Measurements from ENCODE around the gene FNDC5. TPM values are rescaled to one million over a fixed set of nuclear protein-coding genes. Genes with fewer than 3 reads are reported as not detected.

The FNDC5 gene
- total and polyA plus RNA-seq, 2 of the 13 experiments (the other 11 are each of a cell fraction or from before 2014, with no cell fraction given): 1.4 to 3.1 TPM

DNA sequence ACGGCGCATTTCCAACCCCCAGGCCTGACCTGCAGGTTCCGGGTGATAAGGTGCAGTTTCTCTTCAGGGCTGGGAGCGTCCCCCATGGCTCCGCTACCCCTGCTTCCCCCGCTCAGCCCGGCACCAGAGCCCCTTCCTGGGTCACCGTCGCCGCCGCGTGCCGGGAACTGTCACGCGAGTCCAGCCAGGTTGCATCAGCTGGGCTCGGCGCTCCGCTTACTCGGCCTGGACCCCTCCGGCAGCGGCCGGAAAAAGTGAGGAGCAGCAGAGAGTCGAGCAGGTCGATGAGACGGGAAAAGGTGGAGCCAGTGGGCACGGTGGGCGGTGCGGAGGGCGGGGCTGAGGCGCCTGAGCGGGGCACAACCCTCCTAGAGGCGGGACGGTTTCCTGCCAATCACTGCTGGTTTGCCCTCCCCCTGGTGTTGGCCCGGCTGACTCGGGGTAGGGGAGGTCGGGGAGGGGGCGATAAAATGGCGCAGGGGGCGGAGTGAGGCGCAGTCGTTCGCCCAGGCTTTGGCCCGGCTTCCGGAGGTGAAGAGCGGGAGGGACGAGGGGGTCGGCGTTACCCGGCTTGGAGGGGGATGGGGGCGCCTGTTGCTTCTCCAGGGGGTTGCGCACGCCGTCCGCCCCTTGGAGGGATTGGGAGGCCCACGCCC lies 53.4 kb downstream of the FNDC5 start, which contains the start of the genes S100PBP and YARS1 (continued):
- TF ChIP-seq, protein P1, sequence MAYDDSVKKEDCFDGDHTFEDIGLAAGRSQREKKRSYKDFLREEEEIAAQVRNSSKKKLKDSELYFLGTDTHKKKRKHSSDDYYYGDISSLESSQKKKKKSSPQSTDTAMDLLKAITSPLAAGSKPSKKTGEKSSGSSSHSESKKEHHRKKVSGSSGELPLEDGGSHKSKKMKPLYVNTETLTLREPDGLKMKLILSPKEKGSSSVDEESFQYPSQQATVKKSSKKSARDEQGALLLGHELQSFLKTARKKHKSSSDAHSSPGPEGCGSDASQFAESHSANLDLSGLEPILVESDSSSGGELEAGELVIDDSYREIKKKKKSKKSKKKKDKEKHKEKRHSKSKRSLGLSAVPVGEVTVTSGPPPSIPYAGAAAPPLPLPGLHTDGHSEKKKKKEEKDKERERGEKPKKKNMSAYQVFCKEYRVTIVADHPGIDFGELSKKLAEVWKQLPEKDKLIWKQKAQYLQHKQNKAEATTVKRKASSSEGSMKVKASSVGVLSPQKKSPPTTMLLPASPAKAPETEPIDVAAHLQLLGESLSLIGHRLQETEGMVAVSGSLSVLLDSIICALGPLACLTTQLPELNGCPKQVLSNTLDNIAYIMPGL (CRISPR knock-in tag; IDR thresholded peaks at IDR 0.05; ENCODE audit: borderline replicate concordance in 1 of 2, low read depth in 1 of 2): peak; percentile 89 to 91
- TF ChIP-seq RCOR2 (CRISPR knock-in tag; IDR thresholded peaks at IDR 0.05) (no peak), CCDC6 (CRISPR knock-in tag; IDR thresholded peaks at IDR 0.05) (peak; percentile 95), MEIS2 (CRISPR knock-in tag; IDR thresholded peaks at IDR 0.05) (peak; percentile 96), ZNF101 (CRISPR knock-in tag; IDR thresholded peaks at IDR 0.05; ENCODE audit: borderline replicate concordance, low read depth) (peak; percentile 57; the same call in 1 of the 2 replicates), RAD51 (IDR thresholded peaks at IDR 0.05; ENCODE audit: borderline replicate concordance) (no peak), MIXL1 (CRISPR knock-in tag; IDR thresholded peaks at IDR 0.05) (no peak; the same call in 1 of the 2 replicates), HOXD1 (CRISPR knock-in tag; IDR thresholded peaks at IDR 0.05) (peak; percentile 75; the same call in 1 of the 2 replicates), ZNF337 (CRISPR knock-in tag; IDR thresholded peaks at IDR 0.05; ENCODE audit: borderline replicate concordance, low read depth) (0 out of 2 replicates have a peak, but pooled peaks have one; percentile 84), GATAD2A (CRISPR knock-in tag; IDR thresholded peaks at IDR 0.05) (peak; percentile 82), ZBTB7B (CRISPR knock-in tag; IDR thresholded peaks at IDR 0.05) (peak; percentile 76; the same call in 1 of the 2 replicates), HDAC1 (CRISPR knock-in tag; IDR thresholded peaks at IDR 0.05) (peak; percentile 99), BHLHE40 (IDR thresholded peaks at IDR 0.05; ENCODE audit: low read length) (peak; percentile 99)
- TF ChIP-seq, protein P2, sequence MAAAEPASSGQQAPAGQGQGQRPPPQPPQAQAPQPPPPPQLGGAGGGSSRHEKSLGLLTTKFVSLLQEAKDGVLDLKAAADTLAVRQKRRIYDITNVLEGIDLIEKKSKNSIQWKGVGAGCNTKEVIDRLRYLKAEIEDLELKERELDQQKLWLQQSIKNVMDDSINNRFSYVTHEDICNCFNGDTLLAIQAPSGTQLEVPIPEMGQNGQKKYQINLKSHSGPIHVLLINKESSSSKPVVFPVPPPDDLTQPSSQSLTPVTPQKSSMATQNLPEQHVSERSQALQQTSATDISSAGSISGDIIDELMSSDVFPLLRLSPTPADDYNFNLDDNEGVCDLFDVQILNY (CRISPR knock-in tag; conservative IDR thresholded peaks at IDR 0.05): no peak
- TF ChIP-seq, protein P3, sequence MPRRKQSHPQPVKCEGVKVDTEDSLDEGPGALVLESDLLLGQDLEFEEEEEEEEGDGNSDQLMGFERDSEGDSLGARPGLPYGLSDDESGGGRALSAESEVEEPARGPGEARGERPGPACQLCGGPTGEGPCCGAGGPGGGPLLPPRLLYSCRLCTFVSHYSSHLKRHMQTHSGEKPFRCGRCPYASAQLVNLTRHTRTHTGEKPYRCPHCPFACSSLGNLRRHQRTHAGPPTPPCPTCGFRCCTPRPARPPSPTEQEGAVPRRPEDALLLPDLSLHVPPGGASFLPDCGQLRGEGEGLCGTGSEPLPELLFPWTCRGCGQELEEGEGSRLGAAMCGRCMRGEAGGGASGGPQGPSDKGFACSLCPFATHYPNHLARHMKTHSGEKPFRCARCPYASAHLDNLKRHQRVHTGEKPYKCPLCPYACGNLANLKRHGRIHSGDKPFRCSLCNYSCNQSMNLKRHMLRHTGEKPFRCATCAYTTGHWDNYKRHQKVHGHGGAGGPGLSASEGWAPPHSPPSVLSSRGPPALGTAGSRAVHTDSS (CRISPR knock-in tag; conservative IDR thresholded peaks at IDR 0.05): 0 out of 2 replicates have a peak, but pooled peaks have one; percentile 73
- TF ChIP-seq, protein P4, sequence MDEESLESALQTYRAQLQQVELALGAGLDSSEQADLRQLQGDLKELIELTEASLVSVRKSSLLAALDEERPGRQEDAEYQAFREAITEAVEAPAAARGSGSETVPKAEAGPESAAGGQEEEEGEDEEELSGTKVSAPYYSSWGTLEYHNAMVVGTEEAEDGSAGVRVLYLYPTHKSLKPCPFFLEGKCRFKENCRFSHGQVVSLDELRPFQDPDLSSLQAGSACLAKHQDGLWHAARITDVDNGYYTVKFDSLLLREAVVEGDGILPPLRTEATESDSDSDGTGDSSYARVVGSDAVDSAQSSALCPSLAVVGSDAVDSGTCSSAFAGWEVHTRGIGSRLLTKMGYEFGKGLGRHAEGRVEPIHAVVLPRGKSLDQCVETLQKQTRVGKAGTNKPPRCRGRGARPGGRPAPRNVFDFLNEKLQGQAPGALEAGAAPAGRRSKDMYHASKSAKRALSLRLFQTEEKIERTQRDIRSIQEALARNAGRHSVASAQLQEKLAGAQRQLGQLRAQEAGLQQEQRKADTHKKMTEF (CRISPR knock-in tag; IDR thresholded peaks at IDR 0.05): peak; percentile 90
- TF ChIP-seq, protein P5, sequence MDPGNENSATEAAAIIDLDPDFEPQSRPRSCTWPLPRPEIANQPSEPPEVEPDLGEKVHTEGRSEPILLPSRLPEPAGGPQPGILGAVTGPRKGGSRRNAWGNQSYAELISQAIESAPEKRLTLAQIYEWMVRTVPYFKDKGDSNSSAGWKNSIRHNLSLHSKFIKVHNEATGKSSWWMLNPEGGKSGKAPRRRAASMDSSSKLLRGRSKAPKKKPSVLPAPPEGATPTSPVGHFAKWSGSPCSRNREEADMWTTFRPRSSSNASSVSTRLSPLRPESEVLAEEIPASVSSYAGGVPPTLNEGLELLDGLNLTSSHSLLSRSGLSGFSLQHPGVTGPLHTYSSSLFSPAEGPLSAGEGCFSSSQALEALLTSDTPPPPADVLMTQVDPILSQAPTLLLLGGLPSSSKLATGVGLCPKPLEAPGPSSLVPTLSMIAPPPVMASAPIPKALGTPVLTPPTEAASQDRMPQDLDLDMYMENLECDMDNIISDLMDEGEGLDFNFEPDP (CRISPR knock-in tag; conservative IDR thresholded peaks at IDR 0.05): no peak
- TF ChIP-seq, protein P6, sequence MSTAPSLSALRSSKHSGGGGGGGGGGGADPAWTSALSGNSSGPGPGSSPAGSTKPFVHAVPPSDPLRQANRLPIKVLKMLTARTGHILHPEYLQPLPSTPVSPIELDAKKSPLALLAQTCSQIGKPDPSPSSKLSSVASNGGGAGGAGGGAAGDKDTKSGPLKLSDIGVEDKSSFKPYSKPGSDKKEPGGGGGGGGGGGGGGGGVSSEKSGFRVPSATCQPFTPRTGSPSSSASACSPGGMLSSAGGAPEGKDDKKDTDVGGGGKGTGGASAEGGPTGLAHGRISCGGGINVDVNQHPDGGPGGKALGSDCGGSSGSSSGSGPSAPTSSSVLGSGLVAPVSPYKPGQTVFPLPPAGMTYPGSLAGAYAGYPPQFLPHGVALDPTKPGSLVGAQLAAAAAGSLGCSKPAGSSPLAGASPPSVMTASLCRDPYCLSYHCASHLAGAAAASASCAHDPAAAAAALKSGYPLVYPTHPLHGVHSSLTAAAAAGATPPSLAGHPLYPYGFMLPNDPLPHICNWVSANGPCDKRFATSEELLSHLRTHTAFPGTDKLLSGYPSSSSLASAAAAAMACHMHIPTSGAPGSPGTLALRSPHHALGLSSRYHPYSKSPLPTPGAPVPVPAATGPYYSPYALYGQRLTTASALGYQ (CRISPR knock-in tag; IDR thresholded peaks at IDR 0.05): peak; percentile 66; the same call in 1 of the 2 replicates
- TF ChIP-seq, protein P7, sequence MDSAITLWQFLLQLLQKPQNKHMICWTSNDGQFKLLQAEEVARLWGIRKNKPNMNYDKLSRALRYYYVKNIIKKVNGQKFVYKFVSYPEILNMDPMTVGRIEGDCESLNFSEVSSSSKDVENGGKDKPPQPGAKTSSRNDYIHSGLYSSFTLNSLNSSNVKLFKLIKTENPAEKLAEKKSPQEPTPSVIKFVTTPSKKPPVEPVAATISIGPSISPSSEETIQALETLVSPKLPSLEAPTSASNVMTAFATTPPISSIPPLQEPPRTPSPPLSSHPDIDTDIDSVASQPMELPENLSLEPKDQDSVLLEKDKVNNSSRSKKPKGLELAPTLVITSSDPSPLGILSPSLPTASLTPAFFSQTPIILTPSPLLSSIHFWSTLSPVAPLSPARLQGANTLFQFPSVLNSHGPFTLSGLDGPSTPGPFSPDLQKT (CRISPR knock-in tag; IDR thresholded peaks at IDR 0.05; ENCODE audit: borderline replicate concordance): peak; percentile 97; the same call in 1 of the 2 replicates
